ENCODE results near the gene NLGN1. TPM values are rescaled to one million over a fixed set of nuclear protein-coding genes. Genes with fewer than 3 reads are reported as not detected.

Gene NLGN1
- total RNA-seq, 1 donor from 2014 or later, result not detected

DNA sequence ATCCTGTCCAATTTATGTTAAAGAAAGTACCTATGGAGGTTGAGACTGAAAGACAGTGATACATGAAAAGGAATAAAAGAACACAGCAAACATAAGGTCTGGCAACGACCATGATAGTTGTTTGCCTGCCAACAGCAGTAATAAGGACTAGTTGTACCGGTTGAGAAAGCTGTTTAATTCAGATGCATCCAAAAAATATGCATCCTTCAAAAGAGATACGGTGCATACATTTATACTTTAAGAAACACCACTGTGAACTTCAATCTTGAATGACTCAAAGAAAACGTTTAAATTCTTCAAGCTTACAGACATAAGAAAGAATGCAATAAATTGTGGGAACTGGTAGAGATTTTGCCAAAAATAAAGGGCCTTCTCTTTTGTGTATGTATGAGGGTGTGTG lies 492.1 kb downstream of the NLGN1 start:
- H3K27ac Mint-ChIP-seq, result no peak overlapping the region
- CTCF ChIA-PET, result no interaction called here
- POLR2A ChIA-PET, result no interaction called here
- no peak overlapping the region for H3K4me3 Mint-ChIP-seq
- no peak for DNase-seq
- no peaks in the 10 kb centered on the region for H3K9me3 Mint-ChIP-seq
- no peaks in the 10 kb centered on the region for H3K27me3 Mint-ChIP-seq
- H3K36me3 Mint-ChIP-seq (ENCODE audit: low read depth), result no peaks in the 10 kb centered on the region
- intact Hi-C loops (cut with micrococcal nuclease), result no loop called here
- H3K4me1 Mint-ChIP-seq, result no peaks in the 10 kb centered on the region
- TF ChIP-seq, protein P1, sequence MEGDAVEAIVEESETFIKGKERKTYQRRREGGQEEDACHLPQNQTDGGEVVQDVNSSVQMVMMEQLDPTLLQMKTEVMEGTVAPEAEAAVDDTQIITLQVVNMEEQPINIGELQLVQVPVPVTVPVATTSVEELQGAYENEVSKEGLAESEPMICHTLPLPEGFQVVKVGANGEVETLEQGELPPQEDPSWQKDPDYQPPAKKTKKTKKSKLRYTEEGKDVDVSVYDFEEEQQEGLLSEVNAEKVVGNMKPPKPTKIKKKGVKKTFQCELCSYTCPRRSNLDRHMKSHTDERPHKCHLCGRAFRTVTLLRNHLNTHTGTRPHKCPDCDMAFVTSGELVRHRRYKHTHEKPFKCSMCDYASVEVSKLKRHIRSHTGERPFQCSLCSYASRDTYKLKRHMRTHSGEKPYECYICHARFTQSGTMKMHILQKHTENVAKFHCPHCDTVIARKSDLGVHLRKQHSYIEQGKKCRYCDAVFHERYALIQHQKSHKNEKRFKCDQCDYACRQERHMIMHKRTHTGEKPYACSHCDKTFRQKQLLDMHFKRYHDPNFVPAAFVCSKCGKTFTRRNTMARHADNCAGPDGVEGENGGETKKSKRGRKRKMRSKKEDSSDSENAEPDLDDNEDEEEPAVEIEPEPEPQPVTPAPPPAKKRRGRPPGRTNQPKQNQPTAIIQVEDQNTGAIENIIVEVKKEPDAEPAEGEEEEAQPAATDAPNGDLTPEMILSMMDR (IDR thresholded peaks at IDR 0.05), result no peak
- ATAC-seq (ENCODE audit: low read depth), result no peak

DNA sequence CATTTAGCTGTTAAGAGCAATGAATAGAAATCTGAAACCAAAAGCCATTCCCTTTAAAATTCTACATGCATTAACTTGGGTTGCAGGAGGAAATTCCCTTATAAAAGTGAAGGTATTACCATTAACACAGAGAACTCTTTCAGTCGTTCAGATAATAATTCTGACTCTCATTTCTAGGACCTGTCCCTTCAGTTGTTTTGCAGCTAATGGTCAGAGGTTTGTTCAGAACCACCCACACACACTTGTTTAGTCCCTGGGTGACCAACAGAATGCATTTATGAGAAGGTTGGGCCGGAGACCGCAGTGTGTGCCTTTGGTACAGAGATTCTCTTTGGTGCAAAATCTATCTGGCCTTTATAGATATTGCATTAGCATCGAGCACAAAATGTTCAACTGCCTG lies 492.5 kb downstream of the NLGN1 start:
- CTCF ChIA-PET, result no interaction called here

DNA sequence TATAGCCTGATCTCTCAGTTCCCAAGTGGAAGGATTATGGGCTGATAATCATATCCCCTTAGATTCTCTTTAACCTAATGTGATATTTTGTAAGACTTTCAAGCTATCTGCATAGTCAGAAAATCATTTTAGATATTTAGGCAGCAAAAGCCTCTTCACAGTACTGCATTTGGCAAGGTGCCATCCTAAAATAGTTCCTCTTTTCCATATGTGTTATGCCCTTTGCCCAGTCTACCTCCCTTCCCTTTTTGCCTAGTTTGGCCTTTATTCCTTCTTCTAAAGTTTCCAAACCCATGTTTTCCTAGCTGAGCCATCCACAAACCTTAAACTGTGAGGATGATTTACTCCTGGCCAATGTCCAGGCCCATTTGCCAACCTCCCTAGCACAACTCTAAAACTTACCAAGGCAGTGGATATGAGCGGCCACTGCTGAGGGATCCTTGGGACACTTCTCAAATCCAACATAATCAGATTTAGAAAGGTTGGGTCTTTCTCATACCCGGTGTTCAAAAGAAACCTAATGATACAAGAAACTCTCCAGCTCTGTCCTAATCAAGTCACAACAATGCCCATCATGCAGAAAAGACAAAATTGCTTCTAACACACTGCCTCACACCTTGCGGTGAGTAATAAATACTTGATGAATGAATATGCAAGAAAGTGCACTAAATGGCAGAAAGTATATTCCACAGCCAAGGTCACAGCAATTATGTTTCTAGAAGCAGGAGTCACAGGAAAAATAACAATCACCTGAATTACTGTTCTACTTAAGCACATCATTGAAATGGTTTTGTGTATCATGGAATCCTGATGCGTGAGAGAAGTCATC lies 493.9 kb downstream of the NLGN1 start:
- no peak overlapping the region for H3K27ac Mint-ChIP-seq
- no peaks in the 10 kb centered on the region for H3K4me1 Mint-ChIP-seq
- CTCF ChIA-PET, result no interaction called here
- TF ChIP-seq, protein P1 (IDR thresholded peaks at IDR 0.05), result no peak
- H3K9me3 Mint-ChIP-seq, result peaks cover 2% of the 10 kb centered on the region
- no peak for ATAC-seq (ENCODE audit: low read depth)
- no peaks in the 10 kb centered on the region for H3K27me3 Mint-ChIP-seq
- H3K4me3 Mint-ChIP-seq, result no peak overlapping the region
- intact Hi-C loops (cut with micrococcal nuclease), result no loop called here
- no peaks in the 10 kb centered on the region for H3K36me3 Mint-ChIP-seq (ENCODE audit: low read depth)
- POLR2A ChIA-PET, result no interaction called here
- DNase-seq, result no peak

More for the DNA sequence above, 492.5 kb downstream of the NLGN1 start:
- POLR2A ChIA-PET, result no interaction called here
- H3K36me3 Mint-ChIP-seq (ENCODE audit: low read depth), result no peaks in the 10 kb centered on the region
- no peaks in the 10 kb centered on the region for H3K27me3 Mint-ChIP-seq
- DNase-seq, result no peak
- no peak for ATAC-seq (ENCODE audit: low read depth)
- no peaks in the 10 kb centered on the region for H3K4me1 Mint-ChIP-seq
- peaks cover 1% of the 10 kb centered on the region for H3K9me3 Mint-ChIP-seq
- intact Hi-C loops (cut with micrococcal nuclease), result no loop called here
- no peak overlapping the region for H3K27ac Mint-ChIP-seq
- TF ChIP-seq, protein P1 (IDR thresholded peaks at IDR 0.05), result no peak
- no peak overlapping the region for H3K4me3 Mint-ChIP-seq

DNA sequence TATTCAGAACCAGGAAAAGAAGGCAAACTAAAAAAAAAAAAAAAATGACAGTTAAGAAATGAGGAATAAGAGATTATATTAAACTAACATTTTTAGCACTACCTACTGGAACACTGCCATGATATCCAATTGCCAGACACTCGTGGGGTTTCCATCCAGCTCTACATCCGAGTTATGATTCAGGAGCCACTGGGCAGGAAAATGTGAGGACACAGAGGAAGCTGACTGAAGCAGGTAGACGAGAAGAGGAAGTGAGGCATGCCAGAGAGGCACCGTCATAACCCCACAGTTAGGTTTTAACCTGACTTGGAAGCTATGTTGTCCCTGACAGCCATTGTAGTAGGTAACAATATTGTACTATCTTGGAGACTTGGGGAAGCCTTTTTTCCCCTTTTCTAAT lies 495.0 kb downstream of the NLGN1 start:
- Mint-ChIP-seq H3K36me3 (ENCODE audit: low read depth) (no peaks in the 10 kb centered on the region), H3K27ac (no peak overlapping the region), H3K4me3 (no peak overlapping the region), H3K27me3 (no peaks in the 10 kb centered on the region), H3K4me1 (no peaks in the 10 kb centered on the region), H3K9me3 (peaks cover 2% of the 10 kb centered on the region)
- TF ChIP-seq, protein P1 (IDR thresholded peaks at IDR 0.05), result no peak
- intact Hi-C loops (cut with micrococcal nuclease), result no loop called here
- ATAC-seq (ENCODE audit: low read depth) (no peak), DNase-seq (no peak)
- CTCF ChIA-PET, result no interaction called here
- POLR2A ChIA-PET, result no interaction called here

DNA sequence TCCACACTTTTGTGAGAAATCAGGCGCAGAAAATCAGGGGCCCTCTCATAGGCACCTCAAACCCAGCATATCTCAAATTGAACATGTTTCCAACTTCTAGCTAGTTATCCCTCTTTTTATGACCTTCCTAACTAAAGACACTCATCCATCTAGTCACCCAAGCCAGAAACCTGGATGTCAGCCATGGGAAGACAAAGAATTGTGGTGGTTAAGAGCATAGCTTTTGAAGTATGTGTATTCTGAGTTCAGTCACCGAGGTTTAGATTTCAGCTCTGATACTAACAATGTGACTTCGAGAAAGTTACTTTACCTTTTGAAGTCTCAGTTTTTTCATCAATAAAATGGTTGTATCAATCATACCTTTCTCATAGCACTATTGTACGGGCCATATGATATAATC lies 495.5 kb downstream of the NLGN1 start:
- TF ChIP-seq, protein P1 (IDR thresholded peaks at IDR 0.05), result no peak
- DNase-seq (no peak), ATAC-seq (ENCODE audit: low read depth) (no peak)
- ChIA-PET CTCF (no interaction called here), POLR2A (no interaction called here)
- Mint-ChIP-seq H3K9me3 (peaks cover 2% of the 10 kb centered on the region), H3K36me3 (ENCODE audit: low read depth) (no peaks in the 10 kb centered on the region), H3K27ac (no peak overlapping the region), H3K4me3 (no peak overlapping the region), H3K27me3 (no peaks in the 10 kb centered on the region), H3K4me1 (no peaks in the 10 kb centered on the region)
- intact Hi-C loops (cut with micrococcal nuclease), result no loop called here

Measured in activated B cell treated with CpG ODN at 0.5 μM for 24 hours (primary cell).